K562 (cell line): ENCODE data around the gene MAPKAPK2. TPM values are rescaled to one million over a fixed set of nuclear protein-coding genes. Genes with fewer than 3 reads are reported as not detected.

Source experiments
- ATF4 ChIP-seq: fragments of 450-650 bp; formaldehyde crosslinking; IDR thresholded peaks from 2 replicates; pipeline ENCODE4 v1.4.0; 2022; ENCODE audit warnings: mild to moderate bottlenecking, moderate library complexity
- CREM ChIP-seq: IDR thresholded peaks from 2 replicates; pipeline ENCODE4 v1.6.1; 2014; ENCODE audit warnings: antibody characterized with exemption, low read depth
- ETS1 ChIP-seq: conservative IDR thresholded peaks from 2 replicates; pipeline ENCODE4 v1.6.1; 2011; ENCODE audit warnings: low read depth, mild to moderate bottlenecking, low read length; ENCODE audit not compliant: control insufficient read depth
- HMGN3 ChIP-seq: IDR thresholded peaks from 2 replicates; pipeline ENCODE4 v1.6.1; 2011; ENCODE audit warnings: borderline replicate concordance, low read depth, mild to moderate bottlenecking, mixed read lengths, low read length; ENCODE audit not compliant: insufficient read length; ENCODE audit errors: extremely low read depth
- HSF4 ChIP-seq: fragments of 250-450 bp; sonication (Bioruptor Pico); IDR thresholded peaks from 2 replicates; pipeline ENCODE4 v2.1.2; 2022; ENCODE audit warnings: mild to moderate bottlenecking, moderate library complexity, borderline replicate concordance
- ID3 ChIP-seq, 2 experiments: fragments of 250-450 bp in 1 of 2; fragments of 450-650 bp in 1 of 2; sonication (Bioruptor Pico) in 1 of 2; IDR thresholded peaks; 2 replicates each; pipeline versions ENCODE4 v1.6.1 to v1.8.0; 2016 to 2021; ENCODE audit warnings: mild to moderate bottlenecking in 2 of 2, moderate library complexity in 2 of 2, missing compliant biosample characterization in 1 of 2, missing genetic modification characterization in 1 of 2
- ILF3 ChIP-seq: fragments of 450-650 bp; IDR thresholded peaks from 2 replicates; pipeline ENCODE4 v1.6.1; 2018; ENCODE audit warnings: antibody characterized with exemption, mild to moderate bottlenecking, moderate library complexity, borderline replicate concordance
- NR3C1 ChIP-seq: sonication (generic); formaldehyde crosslinking; IDR thresholded peaks from 2 replicates; pipeline ENCODE4 v1.8.1; 2022; ENCODE audit warnings: missing genetic modification reagents
- TAF1 ChIP-seq: IDR thresholded peaks from 2 replicates; pipeline ENCODE4 v1.6.1; 2011; ENCODE audit warnings: mild to moderate bottlenecking, low read length, moderate library complexity; ENCODE audit not compliant: insufficient read depth, control insufficient read depth, severe bottlenecking; ENCODE audit errors: extremely low read depth
- TAL1 ChIP-seq: fragments of 450-650 bp; IDR thresholded peaks from 2 replicates; pipeline ENCODE4 v1.6.1; 2016; ENCODE audit warnings: mild to moderate bottlenecking
- TCF7 ChIP-seq: sonication (generic); IDR thresholded peaks from 2 replicates; pipeline ENCODE4 v1.6.1; 2016; ENCODE audit warnings: antibody characterized with exemption, borderline replicate concordance
- TEAD1 ChIP-seq, 2 experiments: fragments of 450-650 bp in 1 of 2; sonication (generic) in 1 of 2; formaldehyde crosslinking; IDR thresholded peaks; 2 replicates each; pipeline versions ENCODE4 v1.4.0 to v1.8.0; 2020 to 2022; ENCODE audit warnings: mild to moderate bottlenecking in 2 of 2, missing genetic modification reagents in 1 of 2
- THAP7 ChIP-seq: fragments of 250-450 bp; sonication (Bioruptor Pico); IDR thresholded peaks from 2 replicates; pipeline ENCODE4 v1.5.0; 2021
- XRCC5 ChIP-seq: fragments of 200-400 bp; formaldehyde crosslinking; IDR thresholded peaks from 2 replicates; pipeline ENCODE4 v1.6.1; 2017; ENCODE audit warnings: low read depth, mild to moderate bottlenecking, low read length
- ZNF318 ChIP-seq, 2 experiments: fragments of 450-650 bp; IDR thresholded peaks; 2 replicates each; pipeline ENCODE4 v1.6.1; 2016; ENCODE audit warnings: mild to moderate bottlenecking in 2 of 2, borderline replicate concordance in 1 of 2, low read depth in 1 of 2, moderate library complexity in 1 of 2
- polyA plus RNA-seq, 8 experiments: library from polyadenylated mRNA; depleted of rRNA in 4 of 8; stranded (reverse) in 5 of 8; unstranded in 3 of 8; fragments of >200 nt; fragmentation: Nextera tagmentation in 2 of 8; fragmentation: Illumina TruSeq in 1 of 8; extraction: Ambion mirVana in 2 of 8; extraction: Trizol in 1 of 8; gene quantifications; 2 replicates each; pipeline versions ENCODE4 v1.2.1 to v1.2.3, GENCODE V29; 2011 to 2014; ENCODE audit warnings: inconsistent platforms in 1 of 8, missing spikeins in 1 of 8
- total RNA-seq, 7 experiments: library from RNA; depleted of rRNA in 6 of 7; stranded (reverse); fragments of >200 nt in 6 of 7; fragmentation: Illumina TruSeq in 2 of 7; extraction: Trizol in 2 of 7; gene quantifications; 2 replicates each; pipeline versions ENCODE4 v1.2.1 to v1.2.3, GENCODE V29; 2011 to 2021; ENCODE audit warnings: low replicate concordance in 1 of 7

MAPKAPK2 gene
- total and polyA plus RNA-seq, 9 of the 15 experiments (the other 6 are each of a cell fraction or from before 2014, with no cell fraction given): 0.63 to 94.2 (median 52.1) TPM

GRCh38 chr1:206766251-206766856 is 81.6 kb downstream of the MAPKAPK2 start (continued):
- TF ChIP-seq ID3 (CRISPR knock-in tag; IDR thresholded peaks at IDR 0.05): no peak
- TF ChIP-seq ID3 (tag; IDR thresholded peaks at IDR 0.05): peak; percentile 71
- no peak for TF ChIP-seq XRCC5
- no peak for TF ChIP-seq TAF1
- TF ChIP-seq TAL1: peak; percentile 24
- TF ChIP-seq ETS1: no peak
- TF ChIP-seq ILF3: no peak
- TF ChIP-seq ATF4 (CRISPR knock-in tag): peak; percentile 25; the same call in 1 of the 2 replicates
- TF ChIP-seq HSF4 (CRISPR knock-in tag): no peak
- no peak for TF ChIP-seq HMGN3
- no peak for TF ChIP-seq THAP7 (CRISPR knock-in tag)
- no peak for TF ChIP-seq NR3C1
- TF ChIP-seq CREM: no peak; the same call in 1 of the 2 replicates
- peak; percentile 100 for TF ChIP-seq TCF7
- TF ChIP-seq ZNF318 (IDR thresholded peaks at IDR 0.05; ENCODE audit: borderline replicate concordance in 1 of 2, low read depth in 1 of 2): peak in 1 of 2 experiments; percentile 70; a peak in 1 of 4 replicates
- no peak for TF ChIP-seq TEAD1 (CRISPR knock-in tag; IDR thresholded peaks at IDR 0.05)
